Fibroblast of lung (primary cell): Measurements from ENCODE around the gene PTPN21.

Experiments
- EZH2 ChIP-seq: IDR thresholded peaks from 2 replicates; pipeline ENCODE4 v1.5.1; 2012; ENCODE audit warnings: low read length, control low read depth, mild to moderate bottlenecking; ENCODE audit errors: missing control alignments
- TF ChIP-seq, protein P1 (sequence below), 2 donors: IDR thresholded peaks in 1 of 2; conservative IDR thresholded peaks in 1 of 2; 1 replicate in 1 of 2; 2 replicates in 1 of 2; pipeline ENCODE4 v1.5.1; 2011 to 2012; ENCODE audit warnings: low read length in 2 of 2, control low read depth in 1 of 2, inconsistent platforms in 1 of 2, low read depth in 1 of 2, mild to moderate bottlenecking in 1 of 2

DNA sequence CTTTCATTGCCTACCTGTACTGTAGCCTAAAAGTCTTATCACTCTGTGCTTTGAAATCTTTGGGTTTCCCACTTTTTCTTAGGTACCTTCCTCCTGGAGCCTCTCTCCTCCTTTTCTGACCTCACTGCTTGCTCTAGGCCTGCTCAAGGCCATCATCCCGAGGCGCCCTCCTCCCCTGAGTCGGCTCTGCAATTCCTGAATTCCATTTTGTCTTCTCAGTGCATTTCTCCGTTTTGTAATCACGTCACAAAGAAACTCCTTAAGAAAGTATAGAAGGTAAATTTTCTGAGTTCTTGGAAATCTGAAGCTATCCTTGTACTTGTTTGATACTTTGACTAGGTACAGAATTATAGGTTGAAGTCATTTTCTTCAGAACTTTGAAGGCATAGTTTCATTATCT is 33.3 kb upstream of the PTPN21 start:
- TF ChIP-seq, protein P1, sequence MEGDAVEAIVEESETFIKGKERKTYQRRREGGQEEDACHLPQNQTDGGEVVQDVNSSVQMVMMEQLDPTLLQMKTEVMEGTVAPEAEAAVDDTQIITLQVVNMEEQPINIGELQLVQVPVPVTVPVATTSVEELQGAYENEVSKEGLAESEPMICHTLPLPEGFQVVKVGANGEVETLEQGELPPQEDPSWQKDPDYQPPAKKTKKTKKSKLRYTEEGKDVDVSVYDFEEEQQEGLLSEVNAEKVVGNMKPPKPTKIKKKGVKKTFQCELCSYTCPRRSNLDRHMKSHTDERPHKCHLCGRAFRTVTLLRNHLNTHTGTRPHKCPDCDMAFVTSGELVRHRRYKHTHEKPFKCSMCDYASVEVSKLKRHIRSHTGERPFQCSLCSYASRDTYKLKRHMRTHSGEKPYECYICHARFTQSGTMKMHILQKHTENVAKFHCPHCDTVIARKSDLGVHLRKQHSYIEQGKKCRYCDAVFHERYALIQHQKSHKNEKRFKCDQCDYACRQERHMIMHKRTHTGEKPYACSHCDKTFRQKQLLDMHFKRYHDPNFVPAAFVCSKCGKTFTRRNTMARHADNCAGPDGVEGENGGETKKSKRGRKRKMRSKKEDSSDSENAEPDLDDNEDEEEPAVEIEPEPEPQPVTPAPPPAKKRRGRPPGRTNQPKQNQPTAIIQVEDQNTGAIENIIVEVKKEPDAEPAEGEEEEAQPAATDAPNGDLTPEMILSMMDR (conservative IDR thresholded peaks at IDR 0.05 in 1 of 2, IDR thresholded peaks at IDR 0.05 in 1 of 2; ENCODE audit: low read depth in 1 of 2, low read length in 2 of 2): no peak
- no peak for TF ChIP-seq EZH2
